ENCODE measurements around the gene FBH1. TPM values are rescaled to one million over a fixed set of nuclear protein-coding genes. Genes with fewer than 3 reads are reported as not detected.

The FBH1 gene
- total RNA-seq, 1 experiment from 2014 or later: 50.5 TPM

- ChIA-PET POLR2A (no interaction called here), CTCF (no interaction called here)
These were observed 33.9 kb upstream of the FBH1 start for GRCh38 chr10:5855979-5856700.

DNA sequence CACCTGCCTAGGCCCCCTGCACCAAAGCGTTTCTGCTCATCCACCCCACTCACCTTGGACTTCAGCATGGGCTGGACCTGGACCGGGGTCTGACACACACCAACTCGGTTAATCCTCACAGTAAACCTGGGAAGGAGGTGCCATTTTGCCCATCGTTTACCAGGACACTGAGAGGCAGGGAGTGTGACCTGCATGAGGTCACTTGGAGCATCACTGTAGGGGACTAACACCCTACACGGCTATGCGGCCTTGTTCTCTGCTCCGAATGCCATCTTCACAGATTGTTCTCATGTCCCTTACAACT lies 33.4 kb upstream of the FBH1 start:
- intact Hi-C loops (cut with micrococcal nuclease; ENCODE audit: unreplicated experiment): no loop called here
- no peak for TF ChIP-seq TCF7L2 (IDR thresholded peaks at IDR 0.05; ENCODE audit: low read depth, low read length)
- TF ChIP-seq SIN3A (IDR thresholded peaks at IDR 0.05; ENCODE audit: borderline replicate concordance, insufficient read depth, low read depth, low read length): no peak
- H3K36me3 ChIP-seq (ENCODE audit: control insufficient read depth, insufficient read depth, low read length): no peaks in the 10 kb centered on the region
- BruUV-seq (replicated peaks): no TSS peak
- no peaks in the 10 kb centered on the region; the same call in 1 of the 2 replicates for H3K4me1 ChIP-seq (ENCODE audit: control insufficient read depth, insufficient read depth, low read length)
- H3K4me3 ChIP-seq (ENCODE audit: low read depth in 2 of 2, low read length in 2 of 2): no peak overlapping the region
- ATAC-seq (no peak), DNase-seq (ENCODE audit: low read depth, low spot score) (no peak)
- no peaks in the 10 kb centered on the region for H3K9me3 ChIP-seq (ENCODE audit: control insufficient read depth, insufficient read depth, low read depth, low read length)
- H3K27me3 ChIP-seq (ENCODE audit: control insufficient read depth, insufficient read depth, low read length): no peaks in the 10 kb centered on the region
- in situ Hi-C loops (cut with HindIII; ENCODE audit: low pct_unique_long_range_greater_than_20kb, low sequenced_read_pairs): no loop called here
- CTCF ChIA-PET: no interaction called here
- H3K27ac ChIP-seq (ENCODE audit: low read length): no peak overlapping the region
- POLR2A ChIA-PET: no interaction called here

More at GRCh38 chr10:5855979-5856700, 33.9 kb upstream of the FBH1 start:
- no TSS peak for BruUV-seq (replicated peaks)
- Histone ChIP-seq H3K4me1 (ENCODE audit: control insufficient read depth, insufficient read depth, low read length) (no peaks in the 10 kb centered on the region), H3K9me3 (ENCODE audit: control insufficient read depth, insufficient read depth, low read depth, low read length) (no peaks in the 10 kb centered on the region), H3K27me3 (ENCODE audit: control insufficient read depth, insufficient read depth, low read length) (no peaks in the 10 kb centered on the region), H3K36me3 (ENCODE audit: control insufficient read depth, insufficient read depth, low read length) (no peaks in the 10 kb centered on the region), H3K4me3 (ENCODE audit: low read depth in 2 of 2, low read length in 2 of 2) (no peak overlapping the region), H3K27ac (ENCODE audit: low read length) (no peak overlapping the region)
- ATAC-seq (no peak), DNase-seq (ENCODE audit: low read depth, low spot score) (no peak)
- TF ChIP-seq POLR2AphosphoS5 (IDR thresholded peaks at IDR 0.05; ENCODE audit: low read depth, low read length) (no peak), SIN3A (IDR thresholded peaks at IDR 0.05; ENCODE audit: borderline replicate concordance, insufficient read depth, low read depth, low read length) (no peak), TCF7L2 (IDR thresholded peaks at IDR 0.05; ENCODE audit: low read depth, low read length) (no peak)
- TF ChIP-seq, protein P1, sequence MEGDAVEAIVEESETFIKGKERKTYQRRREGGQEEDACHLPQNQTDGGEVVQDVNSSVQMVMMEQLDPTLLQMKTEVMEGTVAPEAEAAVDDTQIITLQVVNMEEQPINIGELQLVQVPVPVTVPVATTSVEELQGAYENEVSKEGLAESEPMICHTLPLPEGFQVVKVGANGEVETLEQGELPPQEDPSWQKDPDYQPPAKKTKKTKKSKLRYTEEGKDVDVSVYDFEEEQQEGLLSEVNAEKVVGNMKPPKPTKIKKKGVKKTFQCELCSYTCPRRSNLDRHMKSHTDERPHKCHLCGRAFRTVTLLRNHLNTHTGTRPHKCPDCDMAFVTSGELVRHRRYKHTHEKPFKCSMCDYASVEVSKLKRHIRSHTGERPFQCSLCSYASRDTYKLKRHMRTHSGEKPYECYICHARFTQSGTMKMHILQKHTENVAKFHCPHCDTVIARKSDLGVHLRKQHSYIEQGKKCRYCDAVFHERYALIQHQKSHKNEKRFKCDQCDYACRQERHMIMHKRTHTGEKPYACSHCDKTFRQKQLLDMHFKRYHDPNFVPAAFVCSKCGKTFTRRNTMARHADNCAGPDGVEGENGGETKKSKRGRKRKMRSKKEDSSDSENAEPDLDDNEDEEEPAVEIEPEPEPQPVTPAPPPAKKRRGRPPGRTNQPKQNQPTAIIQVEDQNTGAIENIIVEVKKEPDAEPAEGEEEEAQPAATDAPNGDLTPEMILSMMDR (IDR thresholded peaks at IDR 0.05): no peak
- TF ChIP-seq, protein P2, sequence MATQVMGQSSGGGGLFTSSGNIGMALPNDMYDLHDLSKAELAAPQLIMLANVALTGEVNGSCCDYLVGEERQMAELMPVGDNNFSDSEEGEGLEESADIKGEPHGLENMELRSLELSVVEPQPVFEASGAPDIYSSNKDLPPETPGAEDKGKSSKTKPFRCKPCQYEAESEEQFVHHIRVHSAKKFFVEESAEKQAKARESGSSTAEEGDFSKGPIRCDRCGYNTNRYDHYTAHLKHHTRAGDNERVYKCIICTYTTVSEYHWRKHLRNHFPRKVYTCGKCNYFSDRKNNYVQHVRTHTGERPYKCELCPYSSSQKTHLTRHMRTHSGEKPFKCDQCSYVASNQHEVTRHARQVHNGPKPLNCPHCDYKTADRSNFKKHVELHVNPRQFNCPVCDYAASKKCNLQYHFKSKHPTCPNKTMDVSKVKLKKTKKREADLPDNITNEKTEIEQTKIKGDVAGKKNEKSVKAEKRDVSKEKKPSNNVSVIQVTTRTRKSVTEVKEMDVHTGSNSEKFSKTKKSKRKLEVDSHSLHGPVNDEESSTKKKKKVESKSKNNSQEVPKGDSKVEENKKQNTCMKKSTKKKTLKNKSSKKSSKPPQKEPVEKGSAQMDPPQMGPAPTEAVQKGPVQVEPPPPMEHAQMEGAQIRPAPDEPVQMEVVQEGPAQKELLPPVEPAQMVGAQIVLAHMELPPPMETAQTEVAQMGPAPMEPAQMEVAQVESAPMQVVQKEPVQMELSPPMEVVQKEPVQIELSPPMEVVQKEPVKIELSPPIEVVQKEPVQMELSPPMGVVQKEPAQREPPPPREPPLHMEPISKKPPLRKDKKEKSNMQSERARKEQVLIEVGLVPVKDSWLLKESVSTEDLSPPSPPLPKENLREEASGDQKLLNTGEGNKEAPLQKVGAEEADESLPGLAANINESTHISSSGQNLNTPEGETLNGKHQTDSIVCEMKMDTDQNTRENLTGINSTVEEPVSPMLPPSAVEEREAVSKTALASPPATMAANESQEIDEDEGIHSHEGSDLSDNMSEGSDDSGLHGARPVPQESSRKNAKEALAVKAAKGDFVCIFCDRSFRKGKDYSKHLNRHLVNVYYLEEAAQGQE (IDR thresholded peaks at IDR 0.05; ENCODE audit: insufficient read depth in 1 of 2, low read depth in 2 of 2, low read length in 1 of 2): no peak
- in situ Hi-C loops (cut with HindIII; ENCODE audit: low pct_unique_long_range_greater_than_20kb, low sequenced_read_pairs): no loop called here
- intact Hi-C loops (cut with micrococcal nuclease; ENCODE audit: unreplicated experiment): no loop called here

DNA sequence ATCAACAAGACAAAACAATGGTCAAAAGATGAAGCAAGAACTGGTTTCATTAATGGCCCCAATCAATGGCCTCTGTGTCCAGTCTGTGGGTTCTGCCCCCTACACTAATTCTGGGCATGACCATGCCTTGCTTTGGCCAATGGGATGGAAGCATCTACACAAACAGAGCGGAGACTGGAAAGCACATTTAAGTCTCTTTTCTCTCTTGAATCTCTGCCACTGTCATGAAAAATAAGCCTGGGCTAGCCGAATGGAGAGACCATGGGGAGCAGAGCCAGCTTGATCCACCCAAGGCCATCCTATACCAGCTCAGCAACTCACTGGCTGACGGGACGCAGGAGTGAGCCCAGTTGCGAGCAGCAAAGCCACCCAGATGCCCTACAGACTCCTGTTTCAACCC lies 31.2 kb upstream of the FBH1 start:
- Histone ChIP-seq H3K9me3 (ENCODE audit: control insufficient read depth, insufficient read depth, low read depth, low read length) (no peaks in the 10 kb centered on the region), H3K27me3 (ENCODE audit: control insufficient read depth, insufficient read depth, low read length) (no peaks in the 10 kb centered on the region), H3K27ac (ENCODE audit: low read length) (no peak overlapping the region), H3K36me3 (ENCODE audit: control insufficient read depth, insufficient read depth, low read length) (no peaks in the 10 kb centered on the region), H3K4me3 (ENCODE audit: low read depth in 2 of 2, low read length in 2 of 2) (no peak overlapping the region), H3K4me1 (ENCODE audit: control insufficient read depth, insufficient read depth, low read length) (no peaks in the 10 kb centered on the region; the same call in none of the 2 replicates)
- ATAC-seq (no peak), DNase-seq (ENCODE audit: low read depth, low spot score) (no peak)
- in situ Hi-C loops (cut with HindIII; ENCODE audit: low pct_unique_long_range_greater_than_20kb, low sequenced_read_pairs): no loop called here
- ChIA-PET CTCF (no interaction called here), POLR2A (no interaction called here)
- BruUV-seq (replicated peaks): no TSS peak
- no peak for TF ChIP-seq SIN3A (IDR thresholded peaks at IDR 0.05; ENCODE audit: borderline replicate concordance, insufficient read depth, low read depth, low read length)
- TF ChIP-seq TCF7L2 (IDR thresholded peaks at IDR 0.05; ENCODE audit: low read depth, low read length): no peak
- no peak for TF ChIP-seq POLR2AphosphoS5 (IDR thresholded peaks at IDR 0.05; ENCODE audit: low read depth, low read length)
- TF ChIP-seq, protein P2 (IDR thresholded peaks at IDR 0.05; ENCODE audit: insufficient read depth in 1 of 2, low read depth in 2 of 2, low read length in 1 of 2): no peak
- intact Hi-C loops (cut with micrococcal nuclease; ENCODE audit: unreplicated experiment): no loop called here
